ENCODE measurements around the gene FCER1G. TPM values are rescaled to one million over a fixed set of nuclear protein-coding genes. Genes with fewer than 3 reads are reported as not detected.

Gene FCER1G
- total and polyA plus RNA-seq, 2 of the 4 experiments (the other 2 are of a cell fraction) = 0.44 TPM; not detected in 1

- no TSS peak for BruUV-seq (replicated peaks)
- POLR2A ChIA-PET (ENCODE audit: unreplicated experiment) = no interaction called here
- no peak overlapping the region for H4K91ac ChIP-seq (ENCODE audit: insufficient read depth, low read depth, low read length)
- H4K5ac ChIP-seq (ENCODE audit: low read depth, low read length) = no peak overlapping the region
- H3K79me1 ChIP-seq (ENCODE audit: low read depth in 1 of 2, low read length in 2 of 2) = no peaks in the 10 kb centered on the region
- intact Hi-C loops (cut with micrococcal nuclease) (no loop called here), dilution Hi-C loops (cut with HindIII; ENCODE audit: low sequenced_read_pairs, unreplicated experiment) (no loop called here), in situ Hi-C loops (cut with MboI; ENCODE audit: low sequenced_read_pairs) (no loop called here)
- H4K20me1 ChIP-seq (ENCODE audit: insufficient read depth, low read length) = no peaks in the 10 kb centered on the region
- DNase-seq (no peak), ATAC-seq (ENCODE audit: low read depth) (no peak)
- TF ChIP-seq RCOR1 (IDR thresholded peaks at IDR 0.05; ENCODE audit: insufficient replicate concordance, low read length) (no peak), MXI1 (IDR thresholded peaks at IDR 0.05; ENCODE audit: borderline replicate concordance, low read depth, low read length) (no peak), ELK1 (IDR thresholded peaks at IDR 0.05; ENCODE audit: borderline replicate concordance, low read depth, low read length) (no peak), RFX5 (IDR thresholded peaks at IDR 0.05; ENCODE audit: low read depth, low read length) (no peak), USF2 (IDR thresholded peaks at IDR 0.05; ENCODE audit: low read depth, low read length) (no peak), POLR2A (IDR thresholded peaks at IDR 0.05; ENCODE audit: low read depth, low read length) (no peak), MAFK (IDR thresholded peaks at IDR 0.05; ENCODE audit: low read depth, low read length) (no peak), CHD1 (IDR thresholded peaks at IDR 0.05; ENCODE audit: low read depth, low read length) (no peak), BHLHE40 (IDR thresholded peaks at IDR 0.05; ENCODE audit: low read depth, low read length) (no peak)
- H3K18ac ChIP-seq (ENCODE audit: low read depth, low read length) = no peak overlapping the region
- no peak overlapping the region for H2AK9ac ChIP-seq (replicated peaks; ENCODE audit: low read depth, low read length, poor library complexity)
- no peak overlapping the region for H3K14ac ChIP-seq (replicated peaks; ENCODE audit: low read depth, low read length)
- no peak overlapping the region for H2BK5ac ChIP-seq (ENCODE audit: low read depth, low read length, poor library complexity, severe bottlenecking)
- H3K9ac ChIP-seq (ENCODE audit: low read depth, low read length) = no peak overlapping the region
- H2BK15ac ChIP-seq (ENCODE audit: low read depth, low read length) = no peak overlapping the region
- H2BK120ac ChIP-seq (ENCODE audit: low read depth, low read length) = no peak overlapping the region
- no peaks in the 10 kb centered on the region for H3K4me1 ChIP-seq (ENCODE audit: control insufficient read depth, insufficient read depth, low read length)
- no peak overlapping the region for H2AK5ac ChIP-seq (ENCODE audit: low read depth, low read length)
- H3K27ac ChIP-seq (ENCODE audit: insufficient read depth, low read length) = no peak overlapping the region
- H3K4ac ChIP-seq (ENCODE audit: low read depth, low read length) = no peak overlapping the region
- no peak overlapping the region for H3K4me3 ChIP-seq (ENCODE audit: insufficient read depth, low read depth, low read length)
- H3K23ac ChIP-seq (ENCODE audit: low read depth, low read length) = no peak overlapping the region
- H3K9me3 ChIP-seq (ENCODE audit: control insufficient read depth, insufficient read depth, low read length) = peaks cover 11% of the 10 kb centered on the region
- H2BK20ac ChIP-seq (ENCODE audit: low read depth, low read length) = no peak overlapping the region
- no peak overlapping the region for H3K4me2 ChIP-seq (ENCODE audit: low read depth, low read length)
- no peak overlapping the region for H3K56ac ChIP-seq (ENCODE audit: extremely low read depth, insufficient read depth, low read length)
- H2AFZ ChIP-seq (replicated peaks; ENCODE audit: low read length, poor library complexity) = no peak overlapping the region
- H3K36me3 ChIP-seq (ENCODE audit: control insufficient read depth, insufficient read depth, low read length) = no peaks in the 10 kb centered on the region
- H3K9me1 ChIP-seq (ENCODE audit: insufficient read depth, low read length) = no peaks in the 10 kb centered on the region
- CTCF ChIA-PET = no interaction called here
- H4K8ac ChIP-seq (ENCODE audit: low read depth in 2 of 2, low read length in 2 of 2) = no peak overlapping the region
- H3K27me3 ChIP-seq (ENCODE audit: control insufficient read depth, insufficient read depth, low read length) = peaks cover 36% of the 10 kb centered on the region
- WGBS, 2 experiments (ENCODE audit: extremely low coverage in 2 of 2, insufficient read length in 1 of 2) = no CpG with 5 or more reads among the region's 6 CpGs
These were observed 44.2 kb downstream of the FCER1G start for GRCh38 chr1:161259345-161259702.

Measured in IMR-90 (cell line).